CD1c-positive myeloid dendritic cell (primary cell): Measurements from ENCODE around the gene MAB21L4.

Experiments used
- DNase-seq: peaks from one replicate; pipeline ENCODE4 v3.0.0-alpha.2; 2016; ENCODE audit errors: extremely low spot score

MAB21L4 gene

GRCh38 chr2:240925191-240925567 is 29.2 kb upstream of the MAB21L4 start:
- DNase-seq, result no peak

- no peak for DNase-seq
Observed at GRCh38 chr2:240922982-240923537, 27.1 kb upstream of the MAB21L4 start.

- no peak for DNase-seq
Observed at GRCh38 chr2:240922245-240922981, 26.5 kb upstream of the MAB21L4 start.

DNA sequence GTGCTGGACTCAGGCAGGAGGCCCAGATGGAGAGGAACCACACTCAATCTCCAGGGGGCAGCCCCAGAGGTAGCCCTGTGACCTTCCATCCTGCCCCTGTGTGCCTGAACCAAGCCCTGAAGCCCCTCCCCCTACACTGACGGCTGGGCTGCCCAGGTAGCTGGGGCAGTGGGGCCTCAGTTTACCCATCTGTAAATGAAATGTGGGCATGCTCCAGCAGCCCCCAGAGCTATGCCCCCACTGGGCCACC is 26.0 kb upstream of the MAB21L4 start:
- no peak for DNase-seq

DNA sequence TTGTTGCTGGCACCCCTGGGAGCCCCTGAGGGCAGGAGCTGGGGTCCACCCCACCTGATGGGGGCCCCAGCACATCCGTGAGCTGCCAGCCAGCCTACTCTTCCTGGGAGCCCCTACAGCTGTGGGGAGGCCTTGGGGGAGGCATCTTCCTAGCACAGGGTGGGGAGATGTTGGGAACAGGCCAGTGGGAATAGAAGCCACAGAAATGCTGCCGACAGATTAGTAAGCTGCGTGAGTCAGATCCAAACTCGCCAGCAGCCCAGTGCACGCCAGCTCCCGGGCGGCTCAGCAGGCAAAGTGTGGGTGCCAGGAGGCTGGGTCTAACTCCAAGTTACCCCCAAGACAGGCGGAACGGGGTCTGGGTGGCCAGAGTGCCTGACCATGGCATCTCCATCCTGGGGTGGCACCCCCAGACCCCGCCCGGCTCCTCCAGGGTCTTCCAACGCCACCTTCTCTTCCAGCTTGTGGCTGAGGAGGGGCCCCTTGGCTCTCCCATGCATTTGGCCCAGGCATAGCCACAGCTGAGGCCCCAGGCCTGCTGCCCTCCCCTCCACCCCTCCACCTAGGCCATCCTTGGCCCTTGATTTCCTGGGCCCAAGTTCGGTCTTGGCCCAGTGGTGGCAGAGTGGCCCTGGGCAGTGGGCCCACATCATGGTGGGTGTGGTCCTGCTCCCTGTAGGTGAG is 25.5 kb upstream of the MAB21L4 start:
- no peak for DNase-seq

DNA sequence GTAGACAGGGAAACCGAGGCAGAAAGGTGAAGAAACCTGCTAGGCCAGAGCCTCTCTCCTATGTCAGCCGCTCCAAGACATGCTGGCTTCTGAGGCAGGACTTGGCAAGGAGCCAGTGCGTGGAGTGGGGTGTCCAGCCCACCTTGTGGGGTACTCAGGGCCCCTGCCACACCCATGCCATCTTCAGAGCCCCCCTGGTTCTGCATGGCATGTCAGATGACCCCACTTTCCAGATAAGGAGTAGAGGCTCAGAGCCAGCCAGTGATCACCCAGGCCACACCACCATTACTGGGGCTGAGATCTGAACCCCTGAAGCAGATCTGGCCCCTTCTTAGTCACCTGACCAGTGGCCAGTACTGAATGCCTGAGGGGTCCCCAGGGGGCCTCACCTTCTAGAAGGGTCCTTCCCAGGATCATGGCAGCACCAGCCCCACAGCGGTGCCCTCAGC is 24.9 kb upstream of the MAB21L4 start:
- no peak for DNase-seq

- no peak for DNase-seq
Observed at GRCh38 chr2:240919786-240920782, 24.1 kb upstream of the MAB21L4 start.

- DNase-seq, result no peak
Observed at GRCh38 chr2:240919161-240919781, 23.3 kb upstream of the MAB21L4 start.

DNA sequence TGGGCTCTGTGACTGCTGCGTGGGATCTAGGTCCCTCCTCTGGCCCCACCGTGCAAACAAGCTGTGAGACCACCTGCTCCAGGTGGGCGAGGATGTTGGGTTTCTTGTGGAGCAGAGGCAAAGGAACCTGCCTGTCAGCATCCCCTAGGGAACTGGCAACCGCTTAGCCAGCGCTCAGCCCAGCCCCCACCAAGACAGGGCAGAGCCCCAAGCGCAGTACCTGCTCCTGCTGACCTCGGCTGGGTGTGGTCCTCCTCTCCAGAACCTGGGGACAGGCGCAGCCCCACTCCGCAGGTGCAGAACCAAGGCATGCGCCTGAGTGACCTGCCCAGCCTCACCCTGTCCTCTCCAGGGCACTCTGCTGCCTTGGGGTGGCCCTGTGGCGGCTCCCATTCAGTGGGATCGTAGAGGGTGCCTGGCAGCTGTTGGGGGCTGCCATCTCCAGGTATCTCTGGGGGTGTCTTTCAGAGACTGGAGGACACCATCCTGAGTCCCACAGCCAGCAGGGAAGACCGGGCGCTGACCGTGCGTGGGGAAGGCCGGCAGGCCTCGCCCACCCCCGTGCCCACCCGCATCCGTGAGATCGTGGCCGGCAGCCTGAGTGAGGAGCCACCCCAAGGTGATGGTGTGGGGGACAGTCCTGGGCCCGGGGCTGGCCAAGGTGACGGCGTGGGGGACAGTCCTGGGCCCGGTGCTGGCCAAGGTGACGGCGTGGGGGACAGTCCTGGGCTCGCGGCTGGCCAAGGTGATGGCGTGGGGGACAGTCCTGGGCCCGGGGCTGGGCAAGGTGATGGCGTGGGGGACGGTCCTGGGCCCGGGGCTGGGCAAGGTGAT is 22.5 kb upstream of the MAB21L4 start:
- DNase-seq, result no peak

DNA sequence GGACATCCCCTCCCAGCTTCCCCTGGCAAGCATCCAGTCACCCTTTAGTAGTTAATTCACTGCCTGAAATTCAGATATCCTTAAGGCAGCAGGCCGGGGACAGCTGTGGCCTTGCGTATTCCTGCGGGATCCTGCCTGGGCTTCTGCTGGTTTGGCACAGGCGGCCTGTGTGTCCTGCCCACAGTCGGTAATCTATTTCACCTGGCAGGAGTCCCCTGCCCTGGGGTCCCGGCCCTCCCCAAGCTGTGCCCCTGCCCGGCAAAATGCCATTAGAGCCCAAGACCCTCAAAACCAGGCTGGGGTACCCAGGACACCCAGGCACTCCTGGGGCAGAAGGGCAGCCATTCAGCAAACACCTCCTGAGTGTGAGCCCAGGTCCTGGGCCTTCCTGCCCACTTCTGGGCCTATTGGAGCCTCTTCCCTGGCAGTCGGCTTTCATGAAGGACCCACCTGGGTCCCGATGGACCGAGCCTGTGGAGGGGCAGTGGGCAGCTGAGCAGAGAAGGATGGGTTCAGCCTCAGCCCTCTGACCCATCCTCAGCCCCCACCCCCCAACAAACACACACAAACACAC is 21.8 kb upstream of the MAB21L4 start:
- no peak for DNase-seq

DNA sequence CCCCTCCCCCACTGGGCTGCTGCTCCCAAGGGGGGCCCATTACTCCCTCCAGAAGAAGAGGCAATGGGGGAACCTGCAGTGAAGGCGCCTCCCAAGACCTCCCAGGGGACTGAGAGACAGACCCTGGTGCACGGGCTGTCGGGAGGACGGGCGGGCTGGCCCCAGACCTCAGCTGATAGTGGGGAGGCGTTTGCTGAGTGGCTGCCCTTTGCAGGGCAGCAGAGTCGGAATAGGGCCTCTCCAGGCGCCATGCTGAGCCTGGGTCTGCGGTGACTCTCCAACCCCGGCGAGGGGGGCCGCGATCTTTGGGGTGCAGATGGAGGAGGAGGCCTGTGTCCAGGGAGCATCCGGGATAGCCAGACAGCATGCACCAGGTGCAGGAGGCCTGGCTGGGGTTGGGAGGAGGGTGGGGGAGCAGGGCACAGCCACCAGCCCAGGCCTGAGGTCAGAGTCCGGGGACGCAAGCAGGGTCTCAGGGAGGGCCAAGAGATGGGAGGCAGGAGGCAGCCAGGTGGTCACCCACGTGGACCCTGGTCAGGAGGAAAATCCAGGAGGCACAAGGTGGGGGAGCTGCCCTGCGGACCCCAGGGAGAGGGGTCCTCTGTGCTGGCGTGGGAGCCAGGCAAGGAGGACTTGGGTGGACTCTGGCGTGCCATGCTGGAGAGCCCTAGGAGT is 21.2 kb upstream of the MAB21L4 start:
- DNase-seq, result no peak

DNA sequence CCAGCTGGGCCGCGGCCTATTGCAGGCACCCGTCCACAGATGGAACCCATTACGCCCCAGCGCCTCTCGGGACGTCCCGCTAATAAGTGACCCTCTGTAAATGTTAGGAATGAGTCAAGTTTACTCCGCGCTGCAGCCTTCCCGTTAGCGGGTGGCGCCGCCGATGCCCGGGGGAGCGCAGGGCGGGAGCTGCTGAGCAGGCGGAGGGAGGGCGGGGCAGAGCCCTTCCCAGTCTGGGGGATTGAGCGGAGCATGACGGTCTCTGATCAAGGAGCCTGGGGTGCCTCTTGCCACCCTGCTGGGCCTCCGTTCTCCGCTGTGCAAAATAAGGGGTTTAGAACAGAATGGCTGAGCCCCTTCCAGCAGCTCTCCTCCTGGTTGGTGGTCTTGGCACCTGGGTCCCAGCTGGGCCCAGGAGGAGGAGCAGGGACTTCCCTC is 20.6 kb upstream of the MAB21L4 start:
- peak; percentile 15 for DNase-seq

DNA sequence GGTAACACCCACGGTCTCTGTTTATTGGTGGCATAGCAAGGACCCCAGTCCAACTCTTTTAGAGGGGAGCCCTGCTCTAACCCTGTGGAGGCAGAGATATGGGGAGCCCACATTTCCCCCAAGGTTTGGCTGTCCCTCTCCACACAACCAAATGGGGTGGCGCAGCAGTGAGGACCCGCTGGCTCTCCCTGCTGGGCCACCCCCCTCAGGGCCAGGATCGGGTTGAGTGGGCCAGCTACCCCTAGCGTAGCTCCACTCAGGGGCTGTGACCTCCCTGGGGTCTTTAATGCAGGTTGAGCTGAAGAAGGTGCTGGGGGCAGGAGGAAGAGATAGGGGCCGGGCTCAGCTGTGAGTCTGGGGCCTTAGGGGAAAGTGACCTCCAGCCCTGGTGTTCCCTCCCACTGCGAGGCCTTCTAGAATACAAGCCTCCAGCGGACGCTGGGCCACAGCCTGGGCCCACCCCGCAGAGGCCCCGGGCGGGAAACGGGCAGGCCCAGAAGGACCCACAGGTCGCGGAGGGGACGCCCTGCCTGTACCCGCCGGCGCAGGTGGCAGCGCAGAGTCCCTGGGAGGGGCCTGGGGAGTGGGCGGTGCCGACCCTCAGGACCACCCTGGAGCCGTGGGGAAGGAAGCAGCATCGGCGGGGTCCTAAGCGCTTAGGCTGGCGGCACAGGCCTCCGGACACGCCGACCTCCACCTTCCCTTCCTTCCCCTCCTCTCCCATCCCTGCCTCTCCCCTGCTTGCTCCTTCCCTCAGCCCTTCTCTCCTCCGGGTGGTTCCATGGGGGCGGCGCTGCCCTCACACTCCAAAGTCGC is 19.8 kb upstream of the MAB21L4 start:
- DNase-seq, result no peak

GRCh38 chr2:240914645-240915525 is 18.9 kb upstream of the MAB21L4 start:
- no peak for DNase-seq

DNA sequence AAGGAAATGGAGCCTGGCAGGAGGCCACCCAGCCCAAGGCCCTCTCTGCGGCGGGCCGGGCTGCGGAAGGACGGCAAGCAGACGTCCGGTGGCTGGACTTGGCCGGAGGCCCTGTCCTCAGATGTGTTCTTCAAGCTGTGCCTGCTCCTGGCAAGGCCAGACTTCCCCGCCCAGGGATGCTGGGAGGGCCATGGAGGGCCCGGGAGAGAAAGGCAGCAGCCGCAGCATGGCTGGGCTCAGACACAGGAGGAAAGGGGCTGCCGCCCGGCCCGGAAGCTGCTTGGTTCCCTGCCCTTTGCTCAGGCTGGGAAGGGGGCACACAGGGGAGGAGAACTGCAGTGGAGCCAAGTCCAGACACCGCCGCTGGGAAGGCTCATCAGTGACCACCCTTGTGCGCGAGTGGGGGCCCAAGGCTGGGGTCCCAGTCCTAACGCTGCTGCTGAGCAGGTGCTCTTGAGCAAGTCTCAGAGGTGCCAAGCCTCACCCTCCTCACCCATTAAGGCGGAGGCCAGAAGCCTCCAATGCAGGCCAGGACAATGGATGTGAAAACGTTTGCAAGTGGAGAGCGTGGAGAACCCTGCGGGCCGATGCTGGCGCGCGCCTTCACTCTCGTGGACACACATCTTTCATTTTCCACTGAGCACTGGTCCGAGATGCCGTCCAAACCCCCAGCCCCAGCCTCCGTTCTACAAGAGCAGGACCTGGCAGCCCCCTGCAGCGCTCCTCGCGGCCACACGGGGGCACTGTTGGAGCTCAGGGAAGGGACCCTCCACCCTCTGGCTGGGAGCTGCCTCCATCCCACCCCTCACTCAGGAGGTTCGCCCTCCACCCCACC is 18.1 kb upstream of the MAB21L4 start:
- peak; percentile 58 for DNase-seq

- no peak for DNase-seq
Observed at GRCh38 chr2:240912878-240913809, 17.2 kb upstream of the MAB21L4 start.
